H9 (cell line): ENCODE measurements around the gene ZNHIT1. TPM values are rescaled to one million over a fixed set of nuclear protein-coding genes. Genes with fewer than 3 reads are reported as not detected.

Source experiments
- DNase-seq: peaks from one replicate; pipeline ENCODE4 v3.0.0-alpha.2; 2017
- H2AFZ ChIP-seq: one replicate; pipeline ENCODE4 v1.6.1; 2013; ENCODE audit warnings: mild to moderate bottlenecking, low read length, control low read depth, moderate library complexity
- H2AK5ac ChIP-seq: 2 replicates; pipeline ENCODE4 v1.6.1; 2013; ENCODE audit warnings: low read length, control low read depth, mixed read lengths; ENCODE audit not compliant: insufficient read length
- H2BK120ac ChIP-seq: one replicate; pipeline ENCODE4 v1.6.1; 2013; ENCODE audit warnings: low read depth, mild to moderate bottlenecking, low read length, control low read depth, inconsistent platforms; ENCODE audit not compliant: poor library complexity, severe bottlenecking
- H2BK12ac ChIP-seq: 2 replicates; pipeline ENCODE4 v1.6.1; 2013; ENCODE audit warnings: low read length, control low read depth, mixed read lengths, low read depth; ENCODE audit not compliant: insufficient read length
- H2BK15ac ChIP-seq: 2 replicates; pipeline ENCODE4 v1.6.1; 2013; ENCODE audit warnings: low read depth, low read length, control low read depth
- H2BK20ac ChIP-seq: one replicate; pipeline ENCODE4 v1.6.1; 2013; ENCODE audit warnings: low read depth, mild to moderate bottlenecking, low read length, control low read depth, inconsistent platforms; ENCODE audit not compliant: poor library complexity, severe bottlenecking
- H2BK5ac ChIP-seq: 2 replicates; pipeline ENCODE4 v1.6.1; 2013; ENCODE audit warnings: low read length, control low read depth, mixed read lengths; ENCODE audit not compliant: insufficient read length
- H3K14ac ChIP-seq: 2 replicates; pipeline ENCODE4 v1.6.1; 2013; ENCODE audit warnings: low read length, control low read depth; ENCODE audit not compliant: insufficient read depth
- H3K18ac ChIP-seq: 2 replicates; pipeline ENCODE4 v1.6.1; 2013; ENCODE audit warnings: low read depth, mild to moderate bottlenecking, mixed read lengths, low read length, control low read depth; ENCODE audit not compliant: insufficient read length
- H3K23ac ChIP-seq: 2 replicates; pipeline ENCODE4 v1.6.1; 2013; ENCODE audit warnings: low read length, control low read depth, mixed read lengths, low read depth; ENCODE audit not compliant: insufficient read length
- H3K23me2 ChIP-seq: 2 replicates; pipeline ENCODE4 v1.6.1; 2013; ENCODE audit warnings: low read depth, mild to moderate bottlenecking, mixed read lengths, low read length, control low read depth; ENCODE audit not compliant: insufficient read length, poor library complexity, severe bottlenecking
- H3K27ac ChIP-seq: 2 replicates; pipeline ENCODE4 v1.5.1; 2013; ENCODE audit warnings: low read length, control low read depth, mixed read lengths, low read depth; ENCODE audit not compliant: insufficient read length
- H3K27me3 ChIP-seq: 2 replicates; pipeline ENCODE4 v1.6.1; 2013; ENCODE audit warnings: low read length, control low read depth, inconsistent platforms; ENCODE audit not compliant: insufficient read depth
- H3K4ac ChIP-seq: 2 replicates; pipeline ENCODE4 v1.6.1; 2013; ENCODE audit warnings: low read depth, mild to moderate bottlenecking, control low read depth, inconsistent platforms, low read length, moderate library complexity
- H3K4me1 ChIP-seq: 2 replicates; pipeline ENCODE4 v1.6.1; 2013; ENCODE audit warnings: low read length, control low read depth, inconsistent platforms; ENCODE audit not compliant: insufficient read depth
- H3K4me2 ChIP-seq: 2 replicates; pipeline ENCODE4 v1.6.1; 2013; ENCODE audit warnings: low read length, control low read depth, mixed read lengths; ENCODE audit not compliant: insufficient read length, insufficient read depth
- H3K56ac ChIP-seq: 2 replicates; pipeline ENCODE4 v1.6.1; 2013; ENCODE audit warnings: low read depth, mild to moderate bottlenecking, mixed read lengths, low read length, control low read depth; ENCODE audit not compliant: insufficient read length
- H3K79me1 ChIP-seq: 2 replicates; pipeline ENCODE4 v1.6.1; 2013; ENCODE audit warnings: low read depth, mild to moderate bottlenecking, moderate library complexity, low read length, control low read depth, inconsistent platforms; ENCODE audit not compliant: insufficient read depth, poor library complexity, severe bottlenecking
- H3K79me2 ChIP-seq: 2 replicates; pipeline ENCODE4 v1.6.1; 2013; ENCODE audit warnings: low read length, control low read depth, inconsistent platforms; ENCODE audit not compliant: insufficient read depth
- H3K9ac ChIP-seq: 2 replicates; pipeline ENCODE4 v1.6.1; 2013; ENCODE audit warnings: low read length, control low read depth, mixed read lengths; ENCODE audit not compliant: insufficient read length; ENCODE audit errors: extremely low read depth
- H3K9me3 ChIP-seq: one replicate; pipeline ENCODE4 v1.6.1; 2013; ENCODE audit warnings: low read depth, low read length, inconsistent platforms; ENCODE audit not compliant: control insufficient read depth
- H3T11ph ChIP-seq: one replicate; pipeline ENCODE4 v1.6.1; 2013; ENCODE audit warnings: mild to moderate bottlenecking, low read length, control low read depth, inconsistent platforms
- H4K20me1 ChIP-seq: one replicate; pipeline ENCODE4 v1.6.1; 2013; ENCODE audit not compliant: control insufficient read depth, insufficient read length, insufficient read depth
- H4K5ac ChIP-seq: 2 replicates; pipeline ENCODE4 v1.6.1; 2013; ENCODE audit warnings: low read depth, mild to moderate bottlenecking, mixed read lengths, low read length, control low read depth; ENCODE audit not compliant: insufficient read length
- H4K8ac ChIP-seq: replicated peaks from 2 replicates; pipeline ENCODE4 v1.6.1; 2013; ENCODE audit warnings: low read length, control low read depth, mixed read lengths, low read depth; ENCODE audit not compliant: insufficient read length
- H4K91ac ChIP-seq: 2 replicates; pipeline ENCODE4 v1.6.1; 2013; ENCODE audit warnings: low read depth, mild to moderate bottlenecking, moderate library complexity, mixed read lengths, low read length, control low read depth; ENCODE audit not compliant: insufficient read length
- H3K27ac Mint-ChIP-seq, 3 experiments: 2 replicates in 2 of 3; 3 replicates in 1 of 3; pipeline ENCODE4 v1.8.0; 2020 to 2021; ENCODE audit warnings: mixed read lengths in 3 of 3, mild to moderate bottlenecking in 1 of 3, moderate library complexity in 1 of 3
- H3K27me3 Mint-ChIP-seq: 2 replicates; pipeline ENCODE4 v1.8.0; 2021; ENCODE audit warnings: low read depth, mild to moderate bottlenecking, moderate library complexity, mixed read lengths
- H3K36me3 Mint-ChIP-seq, 3 experiments: 2 replicates in 2 of 3; 3 replicates in 1 of 3; pipeline ENCODE4 v1.8.0; 2020 to 2021; ENCODE audit warnings: low read depth in 3 of 3, mixed read lengths in 3 of 3; ENCODE audit not compliant: insufficient read depth in 1 of 3
- H3K4me1 Mint-ChIP-seq, 2 experiments: 2 replicates each; pipeline ENCODE4 v1.8.0; 2020; ENCODE audit warnings: mixed read lengths in 2 of 2
- H3K4me3 Mint-ChIP-seq, 2 experiments: 2 replicates in 1 of 2; 3 replicates in 1 of 2; pipeline ENCODE4 v1.8.0; 2020 to 2021; ENCODE audit warnings: mild to moderate bottlenecking in 2 of 2, mixed read lengths in 2 of 2, moderate library complexity in 1 of 2
- H3K9me3 Mint-ChIP-seq, 2 experiments: 2 replicates in 1 of 2; 3 replicates in 1 of 2; pipeline ENCODE4 v1.8.0; 2020; ENCODE audit warnings: mild to moderate bottlenecking in 2 of 2, mixed read lengths in 2 of 2, moderate library complexity in 1 of 2
- whole genome bisulfite sequencing: extraction: QIAGEN DNeasy Blood & Tissue Kit; methylation state at CpG from one replicate; pipeline ENCODE4 v1.1.7; 2013; ENCODE audit warnings: missing lambda C conversion rate, low lambda C conversion rate, mixed read lengths; ENCODE audit not compliant: insufficient read length; ENCODE audit errors: extremely low coverage; 5-methylcytosine and 5-hydroxymethylcytosine counted together
- total RNA-seq: library from RNA; stranded (reverse); gene quantifications from 2 replicates; pipeline ENCODE4 v1.2.1, GENCODE V29; 2021
- TF ChIP-seq, protein P1 (sequence below): fragments of 200-600 bp; sonication (generic); conservative IDR thresholded peaks from 3 replicates; pipeline ENCODE4 v1.8.0; 2021; ENCODE audit warnings: antibody characterized with exemption, mild to moderate bottlenecking

Gene ZNHIT1
- total RNA-seq, 1 experiment from 2014 or later, result 52.7 TPM

DNA sequence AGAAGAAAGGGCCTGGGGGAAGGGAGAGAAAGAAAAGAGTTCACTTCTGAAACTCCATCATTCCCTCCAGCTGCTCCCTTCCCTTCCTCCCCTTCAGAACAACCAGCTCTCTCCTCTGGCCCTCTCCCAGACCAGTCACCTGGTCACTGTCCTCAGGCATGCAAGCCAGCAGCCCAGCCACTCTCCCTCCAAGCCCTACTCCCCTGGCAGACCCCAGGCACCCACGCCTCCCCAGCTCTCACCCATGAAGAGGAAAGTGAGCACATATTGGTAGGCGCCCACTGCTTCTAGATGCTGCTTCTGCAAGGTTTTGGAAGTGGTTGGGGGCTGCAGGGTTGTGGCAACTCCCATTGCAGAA lies 17.5 kb upstream of the ZNHIT1 start:
- peaks cover 12% of the 10 kb centered on the region for H3K27me3 Mint-ChIP-seq
- Histone ChIP-seq H3K4me1 (no peaks in the 10 kb centered on the region; the same call in 1 of the 2 replicates), H3K23me2 (peaks cover 3% of the 10 kb centered on the region), H4K20me1 (no peaks in the 10 kb centered on the region), H3K4me2 (peak overlapping the region; percentile 23), H3T11ph (no peak overlapping the region), H3K79me1 (no peaks in the 10 kb centered on the region), H2BK15ac (no peak overlapping the region), H3K14ac (no peak overlapping the region), H2AK5ac (no peak overlapping the region), H2BK20ac (no peak overlapping the region), H2AFZ (no peak overlapping the region), H3K56ac (no peak overlapping the region), H3K9me3 (no peaks in the 10 kb centered on the region), H3K79me2 (no peaks in the 10 kb centered on the region), H4K5ac (no peak overlapping the region), H3K18ac (no peak overlapping the region), H3K4ac (no peak overlapping the region), H3K9ac (no peak overlapping the region), H2BK120ac (no peak overlapping the region), H2BK5ac (no peak overlapping the region), H3K27me3 (no peaks in the 10 kb centered on the region), H4K8ac (no peak overlapping the region), H3K23ac (no peak overlapping the region), H2BK12ac (no peak overlapping the region), H4K91ac (no peak overlapping the region), H3K27ac (no peak overlapping the region)
- WGBS, result no CpG with 5 or more reads among the region's 2 CpGs
- H3K4me1 Mint-ChIP-seq, result peaks cover 14 to 19% of the 10 kb centered on the region in 2 experiments
- H3K27ac Mint-ChIP-seq, result 0 out of 7 replicates have a peak overlapping the region, but pooled peaks of 1 of the 3 experiments have one; percentile 23
- no peaks in the 10 kb centered on the region for H3K9me3 Mint-ChIP-seq
- H3K36me3 Mint-ChIP-seq, result peaks cover 0 to 3% (median 0%) of the 10 kb centered on the region in 3 experiments; a peak in 1 of 7 replicates
- DNase-seq, result no peak
- TF ChIP-seq, protein P1, sequence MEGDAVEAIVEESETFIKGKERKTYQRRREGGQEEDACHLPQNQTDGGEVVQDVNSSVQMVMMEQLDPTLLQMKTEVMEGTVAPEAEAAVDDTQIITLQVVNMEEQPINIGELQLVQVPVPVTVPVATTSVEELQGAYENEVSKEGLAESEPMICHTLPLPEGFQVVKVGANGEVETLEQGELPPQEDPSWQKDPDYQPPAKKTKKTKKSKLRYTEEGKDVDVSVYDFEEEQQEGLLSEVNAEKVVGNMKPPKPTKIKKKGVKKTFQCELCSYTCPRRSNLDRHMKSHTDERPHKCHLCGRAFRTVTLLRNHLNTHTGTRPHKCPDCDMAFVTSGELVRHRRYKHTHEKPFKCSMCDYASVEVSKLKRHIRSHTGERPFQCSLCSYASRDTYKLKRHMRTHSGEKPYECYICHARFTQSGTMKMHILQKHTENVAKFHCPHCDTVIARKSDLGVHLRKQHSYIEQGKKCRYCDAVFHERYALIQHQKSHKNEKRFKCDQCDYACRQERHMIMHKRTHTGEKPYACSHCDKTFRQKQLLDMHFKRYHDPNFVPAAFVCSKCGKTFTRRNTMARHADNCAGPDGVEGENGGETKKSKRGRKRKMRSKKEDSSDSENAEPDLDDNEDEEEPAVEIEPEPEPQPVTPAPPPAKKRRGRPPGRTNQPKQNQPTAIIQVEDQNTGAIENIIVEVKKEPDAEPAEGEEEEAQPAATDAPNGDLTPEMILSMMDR, result no peak
- H3K4me3 Mint-ChIP-seq, result 0 out of 5 replicates have a peak overlapping the region, but pooled peaks of 1 of the 2 experiments have one; percentile 67
